NCI-H128 (cell line): Measurements from ENCODE around the gene SLC27A2.

Experiments
- DNase-seq: peaks from one replicate; lab custom pipeline; 2025; ENCODE audit not compliant: unreplicated experiment; lab: John Stamatoyannopoulos, UW

SLC27A2 gene

GRCh38 chr15:50260969-50261496 is 79.0 kb downstream of the SLC27A2 start:
- DNase-seq, result no peak

- no peak for DNase-seq
These were observed 80.0 kb downstream of the SLC27A2 start for GRCh38 chr15:50261981-50262380.

GRCh38 chr15:50262533-50262932 is 80.5 kb downstream of the SLC27A2 start:
- DNase-seq, result no peak

GRCh38 chr15:50265620-50266019 is 83.6 kb downstream of the SLC27A2 start, which contains the start of gene HDC:
Gene HDC (minus strand): TSS chr15:50265726. CDS start chr15:50265623, 103 bp downstream.
- DNase-seq, result no peak

- no peak for DNase-seq
These were observed 85.6 kb downstream of the SLC27A2 start for GRCh38 chr15:50267577-50267976.

GRCh38 chr15:50275091-50275490 is 93.1 kb downstream of the SLC27A2 start:
- no peak for DNase-seq

- DNase-seq, result no peak
These were observed 93.9 kb downstream of the SLC27A2 start for GRCh38 chr15:50275908-50276307.

- DNase-seq, result no peak
These were observed 95.4 kb downstream of the SLC27A2 start for GRCh38 chr15:50277370-50277769.

- DNase-seq, result no peak
These were observed 96.5 kb downstream of the SLC27A2 start for GRCh38 chr15:50278496-50278895.

- no peak for DNase-seq
These were observed 98.3 kb downstream of the SLC27A2 start for GRCh38 chr15:50280271-50280670.

- DNase-seq, result no peak
These were observed 99.4 kb downstream of the SLC27A2 start for GRCh38 chr15:50281427-50281826.
